ENCODE measurements around the gene ACOX3.
"Not testable (repeated sequence)": the region's sequence is repeated elsewhere in the genome, so short reads cannot be mapped to it uniquely, and the experiment has no call there.

ACOX3 gene

DNA sequence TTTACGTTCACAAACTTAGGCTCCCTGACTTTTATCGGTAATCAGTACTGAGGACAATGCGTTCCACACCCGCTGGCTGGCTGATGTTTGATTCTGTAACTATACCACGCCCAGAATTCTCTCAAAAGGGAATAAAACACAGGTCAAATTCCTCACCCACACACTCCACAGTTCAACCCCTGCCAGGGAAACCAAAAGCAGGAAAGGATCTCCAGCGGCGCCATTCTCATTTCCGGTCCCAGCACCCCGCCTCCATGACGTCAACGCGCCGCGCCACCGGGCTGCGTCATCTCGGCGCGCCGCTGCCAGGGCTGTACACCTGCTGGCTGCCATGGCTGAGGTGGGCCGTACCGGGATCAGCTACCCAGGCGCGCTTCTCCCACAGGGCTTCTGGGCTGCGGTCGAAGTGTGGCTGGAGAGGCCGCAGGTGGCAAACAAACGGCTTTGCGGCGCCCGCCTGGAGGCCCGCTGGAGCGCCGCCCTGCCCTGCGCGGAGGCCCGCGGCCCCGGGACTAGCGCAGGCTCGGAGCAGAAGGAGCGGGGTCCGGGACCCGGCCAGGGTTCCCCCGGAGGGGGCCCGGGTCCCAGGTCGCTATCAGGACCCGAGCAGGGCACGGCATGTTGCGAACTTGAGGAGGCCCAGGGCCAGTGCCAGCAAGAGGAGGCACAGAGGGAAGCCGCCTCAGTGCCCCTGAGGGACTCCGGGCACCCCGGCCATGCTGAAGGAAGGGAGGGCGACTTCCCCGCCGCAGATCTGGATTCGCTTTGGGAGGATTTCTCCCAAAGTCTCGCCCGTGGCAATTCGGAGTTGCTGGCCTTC lies at the start of gene ACOX3, which contains the start of gene TRMT44:
Gene ACOX3, minus strand, starts transcription at position 232 of the 820 bp plus-strand sequence. CDS start 24,202 bp downstream, outside the sequence.
Gene TRMT44, plus strand, starts transcription at position 286 of the 820 bp plus-strand sequence. Its CDS starts 46 bp downstream, at position 332.
- DNase-seq: peak; percentile 91

DNA sequence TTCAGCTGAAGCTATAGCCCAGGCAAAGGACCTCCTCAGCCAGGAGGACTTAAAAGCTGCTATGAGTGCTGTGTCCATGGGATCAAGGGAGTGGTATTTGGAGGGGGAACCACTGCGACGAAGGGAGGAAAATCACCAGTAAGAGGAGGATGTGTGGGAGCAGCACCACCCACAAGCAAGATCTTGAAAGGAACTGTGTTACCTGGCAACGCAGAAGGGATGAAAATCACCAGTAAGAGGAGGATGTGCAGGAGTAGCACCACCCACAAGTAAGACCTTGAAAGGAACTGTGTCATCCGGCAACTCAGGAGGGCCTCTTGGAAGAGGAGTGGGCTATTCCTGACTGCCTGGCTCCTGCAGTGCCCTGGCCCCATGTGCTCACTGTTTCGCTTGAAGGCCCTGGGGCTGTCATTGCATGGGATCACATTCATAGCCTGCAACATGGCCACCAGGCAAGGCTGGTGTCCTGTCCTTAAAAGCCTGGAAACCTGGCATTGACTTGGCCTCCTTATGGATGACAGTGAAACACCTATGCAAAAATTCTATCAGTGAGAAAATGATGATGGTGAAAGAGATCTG lies 48.4 kb upstream of the ACOX3 start:
- DNase-seq: no peak

DNA sequence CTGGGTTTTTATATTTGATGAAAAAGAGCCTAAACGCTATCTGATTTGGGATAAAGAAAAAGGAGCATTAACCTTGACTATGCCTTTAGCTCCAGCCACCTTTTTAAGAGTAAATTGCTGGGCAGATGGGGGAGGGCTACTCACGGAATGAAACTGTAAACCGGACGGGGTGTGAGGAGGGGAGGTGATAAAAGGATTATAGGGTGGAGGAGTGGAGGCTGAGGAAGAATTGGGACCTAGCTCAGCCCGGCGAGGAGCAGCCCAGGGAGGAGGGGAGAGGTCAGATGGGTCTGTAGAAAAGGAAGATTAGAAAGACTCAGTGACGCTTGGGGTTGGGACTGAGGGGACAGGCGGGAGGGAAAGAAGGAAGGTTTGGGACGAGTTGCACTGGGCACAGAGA lies 46.1 kb upstream of the ACOX3 start:
- DNase-seq: not testable (repeated sequence)

DNA sequence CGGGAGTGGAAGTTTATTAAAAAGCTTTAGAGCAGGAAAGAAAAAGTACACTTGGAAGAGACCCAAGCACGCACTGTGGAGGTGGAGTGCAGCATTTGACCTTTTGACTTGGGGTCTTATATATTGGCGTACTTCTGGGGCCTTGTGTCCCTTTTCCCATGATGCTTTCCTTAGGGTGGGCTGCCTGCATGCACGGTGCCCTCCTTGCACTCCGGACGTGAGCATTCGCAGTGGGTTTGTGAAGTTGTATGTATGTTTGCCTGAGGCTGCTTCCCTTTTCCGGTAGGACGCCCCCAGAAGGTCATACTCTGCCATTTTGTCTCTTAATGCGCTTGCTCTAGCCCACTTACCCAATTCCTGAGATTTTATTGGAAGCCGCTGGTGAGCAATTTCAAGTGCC lies 39.7 kb upstream of the ACOX3 start:
- no peak for DNase-seq

DNA sequence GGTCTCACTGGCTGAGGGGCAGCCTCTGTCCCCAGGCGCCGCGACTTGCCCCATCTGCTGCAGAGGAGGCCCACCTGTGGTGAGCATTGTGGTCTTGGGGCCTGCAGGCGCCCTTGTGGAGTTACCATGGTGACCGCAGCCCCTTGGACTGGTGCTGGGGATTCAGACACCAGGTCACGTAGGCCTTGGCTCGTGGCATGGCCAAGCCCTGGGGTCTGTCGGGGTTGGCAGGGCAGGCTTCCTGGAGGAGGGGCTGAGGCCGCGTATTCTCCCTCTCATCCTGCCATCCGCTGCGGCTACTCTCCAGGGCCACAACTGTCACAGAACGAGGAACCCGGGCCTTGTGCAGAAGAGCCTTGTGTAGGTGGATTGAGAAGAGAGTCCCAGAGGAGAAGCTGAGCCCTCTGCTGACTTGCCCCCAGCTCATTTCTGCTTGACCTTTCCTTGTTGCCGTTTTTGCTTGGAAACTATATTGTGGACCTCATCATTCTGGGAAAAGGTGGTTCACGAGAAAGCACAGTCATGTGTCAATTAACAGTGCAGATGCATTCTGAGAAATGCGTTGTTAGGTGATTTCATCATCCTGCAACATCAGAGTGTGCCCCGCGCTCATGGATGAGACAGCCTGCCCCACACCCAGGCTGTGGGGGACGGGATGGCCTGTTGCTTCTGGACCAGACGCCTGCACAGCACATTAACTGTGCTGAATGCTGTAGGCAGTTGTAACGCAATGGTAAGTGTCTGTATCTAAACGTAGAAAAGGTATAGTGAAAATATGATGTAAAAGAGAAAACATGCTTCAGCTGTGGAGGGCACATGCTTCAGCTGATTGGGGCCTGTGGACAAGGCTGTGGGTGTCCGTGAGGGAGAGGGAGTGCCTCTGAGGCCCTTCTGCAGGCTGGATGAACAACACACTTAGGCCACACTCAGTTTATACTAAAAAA lies 38.5 kb upstream of the ACOX3 start:
- no peak for DNase-seq

DNA sequence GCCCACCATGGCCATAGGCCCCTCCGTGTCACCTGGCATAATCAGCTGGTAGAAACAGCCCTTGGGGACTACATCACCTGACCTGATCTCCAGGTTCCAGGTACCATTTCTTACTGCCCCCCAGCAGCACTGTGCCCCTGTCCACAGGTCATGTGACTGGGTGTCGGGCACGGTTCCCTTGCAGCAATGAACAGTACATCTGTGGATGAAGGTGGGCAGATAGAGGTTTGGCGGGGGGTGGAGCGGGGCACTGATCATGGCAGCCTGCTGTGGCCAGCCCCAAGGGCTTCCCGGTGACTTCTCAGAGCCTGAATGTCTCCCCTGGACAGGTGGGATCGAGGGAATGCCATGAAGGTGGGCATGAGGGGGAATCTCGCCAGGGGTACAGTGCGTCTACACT lies 37.8 kb upstream of the ACOX3 start:
- DNase-seq: no peak

DNA sequence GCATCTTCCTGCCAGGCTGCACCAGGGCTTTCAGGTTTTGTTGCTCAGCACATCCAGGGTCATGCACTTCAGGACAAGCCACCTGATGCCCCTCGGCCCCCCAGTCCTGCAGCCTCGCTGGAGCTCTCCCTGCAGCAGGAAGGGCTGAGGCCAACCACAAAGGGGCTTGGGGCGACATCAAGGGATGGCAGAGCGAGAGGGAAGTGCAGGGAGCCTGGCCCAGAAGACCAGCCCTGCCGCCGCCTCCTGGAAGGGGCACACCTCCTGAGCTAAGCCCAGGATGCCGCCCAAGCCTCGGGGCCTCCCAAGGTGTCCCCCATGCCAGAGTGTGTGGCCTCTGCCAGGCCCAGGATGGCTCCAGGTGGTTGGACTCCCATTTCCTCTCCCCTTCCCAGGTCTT lies 37.2 kb upstream of the ACOX3 start:
- DNase-seq: no peak

DNA sequence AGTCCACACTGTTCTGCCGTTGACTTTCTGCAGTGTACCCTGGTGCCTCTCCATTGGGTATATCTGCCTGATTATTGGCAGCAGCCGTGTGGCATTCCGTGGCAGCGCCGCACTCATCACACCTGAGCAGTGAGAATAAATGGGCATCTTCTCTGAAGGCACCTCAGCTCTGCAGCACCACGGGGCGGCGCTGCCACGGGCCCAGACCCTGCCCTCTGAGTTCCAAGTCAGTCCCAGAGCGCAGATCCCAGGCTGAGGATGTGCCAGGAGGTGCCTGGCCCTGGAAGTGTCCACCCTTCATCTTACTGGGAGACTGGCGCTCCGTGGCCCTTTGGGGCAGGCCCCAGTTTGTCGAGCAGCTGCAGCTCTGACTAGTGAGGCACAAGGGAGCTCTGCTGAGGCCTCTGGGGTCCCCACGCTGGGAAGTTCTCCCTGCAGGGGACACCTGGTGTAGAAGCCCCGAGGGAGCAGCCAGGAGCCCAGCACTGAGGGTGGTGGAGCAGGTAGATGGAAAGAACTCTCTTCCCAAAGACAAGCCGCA lies 36.6 kb upstream of the ACOX3 start:
- no peak for DNase-seq

DNA sequence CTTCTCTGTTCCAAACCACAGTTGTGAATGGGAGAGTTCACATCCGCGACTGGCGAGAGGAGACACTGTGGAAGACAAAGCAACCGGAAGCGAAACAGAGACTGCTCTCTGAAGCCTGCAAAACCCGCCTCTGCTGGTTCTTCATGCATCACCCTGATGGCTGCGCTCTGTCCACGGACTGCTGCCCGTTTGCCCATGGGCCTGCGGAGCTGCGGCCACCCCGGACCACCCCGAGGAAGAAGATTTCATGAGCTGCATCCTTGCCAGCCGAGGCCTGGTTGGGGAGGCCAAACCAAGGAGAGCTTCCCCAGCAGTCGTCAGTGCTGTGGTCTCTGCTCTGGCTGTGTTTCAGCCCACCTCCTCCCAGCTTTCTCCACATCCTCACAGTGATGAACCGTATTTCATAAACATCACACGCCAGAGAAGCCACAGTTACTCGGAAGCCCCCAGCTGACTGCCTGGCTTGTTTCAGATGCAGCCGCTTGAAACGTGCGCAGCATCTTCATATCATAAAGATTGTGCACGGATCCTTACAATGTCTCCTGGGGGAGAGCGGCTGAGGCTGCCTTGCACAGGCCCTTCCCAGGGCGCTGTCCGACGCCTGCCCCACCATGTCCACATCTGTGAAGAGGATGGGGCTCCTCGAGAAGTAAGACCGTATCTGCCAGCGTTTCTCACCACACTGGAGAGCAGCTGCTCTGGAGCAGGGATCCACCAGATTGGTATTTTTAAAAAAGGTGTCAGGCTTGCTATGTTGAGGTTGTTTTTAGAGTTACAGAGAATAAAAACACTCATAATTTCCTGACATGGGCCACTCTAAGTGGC lies 35.4 kb upstream of the ACOX3 start:
- no peak for DNase-seq

DNA sequence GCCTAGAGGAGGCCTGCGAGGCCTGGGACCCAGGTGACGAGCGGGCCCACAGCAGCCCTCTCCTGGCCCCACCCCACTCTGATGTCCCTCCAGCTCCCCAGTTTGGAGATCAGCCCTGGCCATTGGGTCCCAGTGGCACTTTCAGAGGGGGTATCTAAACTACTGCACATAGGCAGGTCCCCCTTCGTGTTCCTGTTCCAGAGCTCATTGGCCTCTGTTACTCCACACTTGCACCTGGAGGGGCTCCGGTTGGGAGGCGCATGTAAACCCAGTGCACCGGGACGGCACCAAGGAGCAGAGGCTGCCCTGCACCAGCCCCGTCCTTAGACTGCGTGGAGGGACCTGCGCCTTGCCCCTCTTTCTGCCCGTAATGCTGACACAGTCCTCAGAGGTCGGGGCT lies 34.3 kb upstream of the ACOX3 start:
- DNase-seq: no peak

DNA sequence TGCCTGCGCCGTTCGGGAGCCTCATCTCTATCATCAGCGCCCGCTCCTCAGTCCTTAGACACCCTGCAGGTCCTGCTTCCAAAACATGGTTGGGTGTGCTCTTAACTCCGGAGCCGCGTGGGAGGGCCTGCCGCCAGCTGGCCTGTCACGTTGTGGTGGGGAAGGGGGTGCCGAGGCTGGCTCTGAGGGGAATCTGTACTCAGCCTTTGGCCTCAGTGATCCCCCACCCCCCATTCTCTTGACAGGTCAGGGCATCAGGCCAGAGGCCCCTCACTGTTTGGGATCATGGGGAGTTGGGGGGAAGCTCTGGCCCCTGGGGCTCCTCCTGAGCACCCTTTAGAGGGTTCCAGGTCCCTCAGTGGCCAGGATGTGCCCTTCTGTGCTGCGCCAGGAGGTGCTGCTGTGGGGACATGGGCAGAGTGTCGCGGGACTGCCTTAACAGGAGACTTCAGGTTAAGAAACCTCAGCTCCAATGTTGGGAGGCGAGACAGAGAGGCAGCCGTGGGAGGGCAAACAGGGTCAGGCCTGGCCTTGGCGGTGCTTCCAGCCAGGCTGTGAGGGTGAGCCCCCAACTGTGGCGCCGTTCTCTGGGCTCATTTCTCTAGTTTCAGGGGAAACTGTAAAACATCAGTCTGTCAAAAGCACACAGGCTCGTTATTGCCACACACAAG lies 33.5 kb upstream of the ACOX3 start:
- DNase-seq: no peak

DNA sequence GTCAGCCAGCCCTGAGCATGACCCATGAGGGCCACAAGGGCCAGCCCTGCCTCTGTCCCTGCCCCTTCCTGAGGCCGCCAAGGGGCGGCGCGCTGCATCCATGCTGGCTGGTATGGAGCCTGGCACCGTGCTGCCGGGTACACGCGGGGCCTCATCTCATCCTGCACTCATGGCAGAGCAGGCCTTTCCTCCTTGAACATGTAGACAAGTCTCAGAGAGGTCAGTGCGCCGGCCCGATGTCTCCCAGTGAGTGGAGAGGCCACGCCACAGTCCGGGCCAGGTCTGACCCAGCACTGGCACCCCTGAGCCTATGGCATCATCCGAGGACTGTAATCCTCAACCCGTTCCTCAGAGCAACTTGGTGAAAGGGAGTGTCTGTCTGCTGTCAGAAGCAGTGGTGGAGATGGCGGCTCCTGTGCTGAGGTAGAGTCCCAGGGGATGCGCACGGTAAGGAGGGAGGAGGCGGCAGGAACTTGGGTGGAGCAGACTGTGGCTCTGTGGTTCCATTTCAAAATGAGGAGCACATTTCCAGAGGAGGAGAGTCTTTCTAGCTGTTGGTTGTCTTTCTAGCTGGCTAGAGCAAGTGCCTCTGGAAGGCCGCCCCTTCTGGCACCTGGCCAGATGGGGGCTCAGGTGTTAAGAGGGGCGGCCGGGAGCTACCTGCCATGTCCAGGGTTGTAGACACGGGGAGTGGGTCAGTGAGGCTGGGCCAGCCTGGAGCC lies 32.8 kb upstream of the ACOX3 start:
- no peak for DNase-seq

DNA sequence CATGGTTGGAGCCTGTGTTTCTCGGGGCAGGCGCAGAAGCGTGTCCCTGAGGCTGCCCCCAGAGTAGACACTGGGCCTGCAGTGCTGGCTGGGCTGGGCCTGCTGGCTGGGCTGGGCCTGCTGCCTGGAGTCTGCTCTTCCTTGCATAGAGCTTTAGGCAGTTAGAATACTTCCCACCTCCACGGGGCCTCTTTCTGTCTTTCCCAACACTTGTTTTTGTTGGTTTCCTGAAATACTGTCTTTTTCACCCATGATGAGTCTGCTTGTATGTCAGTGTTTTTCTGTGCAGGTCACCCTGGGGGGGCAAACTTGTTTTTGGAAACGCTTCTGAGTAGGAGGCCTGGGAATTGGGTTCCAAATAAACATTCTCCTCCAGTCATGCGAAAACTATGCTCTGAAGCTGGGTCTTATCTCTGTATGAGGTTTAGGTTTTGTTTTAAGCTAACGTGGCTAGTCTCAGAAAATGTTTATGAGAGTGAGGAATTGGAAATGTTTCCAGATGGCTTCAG lies 32.2 kb upstream of the ACOX3 start:
- no peak for DNase-seq

DNA sequence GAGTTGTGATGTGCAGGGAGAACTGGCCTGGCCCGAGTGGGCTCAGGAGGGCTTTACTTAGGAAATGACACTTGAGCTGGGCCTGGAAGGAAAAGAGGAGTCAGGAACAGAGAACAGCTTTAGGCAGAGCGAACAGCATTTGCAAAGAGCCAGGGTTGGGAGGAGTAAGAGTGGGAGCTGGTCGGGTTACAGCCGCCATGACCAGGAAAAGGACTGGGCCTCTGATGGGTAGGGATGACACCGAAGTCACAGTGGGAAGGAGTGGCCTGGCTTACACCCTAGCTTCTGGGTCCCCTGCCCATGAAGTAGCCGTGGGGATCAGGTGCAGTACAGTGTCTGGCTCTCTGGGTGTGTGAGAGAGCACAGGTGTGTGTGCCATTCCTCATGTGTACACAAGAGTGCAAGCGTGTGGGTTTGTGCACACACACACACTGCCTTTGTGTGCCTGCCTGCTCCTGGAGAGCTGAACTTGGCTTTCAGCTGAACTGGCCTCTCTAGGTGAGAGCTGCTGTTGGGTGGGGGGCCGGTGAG lies 31.7 kb upstream of the ACOX3 start:
- DNase-seq: no peak

DNA sequence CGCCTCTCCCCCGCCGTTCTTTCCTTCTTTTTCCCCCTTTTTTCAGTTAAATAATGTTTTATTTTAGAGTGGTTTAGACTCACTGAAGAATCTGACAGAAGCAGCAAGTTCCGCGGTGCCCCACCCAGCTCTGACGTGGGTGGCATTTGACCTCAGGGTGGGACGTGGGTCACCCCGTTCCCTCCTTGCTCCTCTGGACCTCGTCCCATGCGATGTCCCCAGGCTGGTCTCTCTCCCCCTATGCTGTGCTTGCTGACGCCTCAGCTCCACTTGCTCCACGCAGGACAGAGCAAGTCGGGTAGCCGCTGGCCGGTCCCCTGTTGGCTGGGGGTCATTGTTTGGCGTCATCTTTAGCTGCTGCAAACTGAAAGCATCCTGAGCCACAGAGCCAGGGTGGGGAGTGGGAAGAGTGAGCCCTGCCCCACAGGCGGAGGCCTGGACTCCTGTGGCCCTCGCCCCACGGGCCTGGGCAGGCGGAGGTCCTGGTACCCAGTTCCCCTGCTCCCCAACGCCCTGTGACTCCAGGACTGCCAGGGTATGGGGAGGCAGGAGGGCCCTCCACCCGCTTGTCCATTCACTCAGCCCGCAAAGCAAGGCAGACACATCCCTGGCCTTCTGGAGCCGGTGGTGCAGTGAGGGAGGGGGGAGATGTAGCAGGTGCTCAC lies 30.8 kb upstream of the ACOX3 start:
- DNase-seq: no peak

DNA sequence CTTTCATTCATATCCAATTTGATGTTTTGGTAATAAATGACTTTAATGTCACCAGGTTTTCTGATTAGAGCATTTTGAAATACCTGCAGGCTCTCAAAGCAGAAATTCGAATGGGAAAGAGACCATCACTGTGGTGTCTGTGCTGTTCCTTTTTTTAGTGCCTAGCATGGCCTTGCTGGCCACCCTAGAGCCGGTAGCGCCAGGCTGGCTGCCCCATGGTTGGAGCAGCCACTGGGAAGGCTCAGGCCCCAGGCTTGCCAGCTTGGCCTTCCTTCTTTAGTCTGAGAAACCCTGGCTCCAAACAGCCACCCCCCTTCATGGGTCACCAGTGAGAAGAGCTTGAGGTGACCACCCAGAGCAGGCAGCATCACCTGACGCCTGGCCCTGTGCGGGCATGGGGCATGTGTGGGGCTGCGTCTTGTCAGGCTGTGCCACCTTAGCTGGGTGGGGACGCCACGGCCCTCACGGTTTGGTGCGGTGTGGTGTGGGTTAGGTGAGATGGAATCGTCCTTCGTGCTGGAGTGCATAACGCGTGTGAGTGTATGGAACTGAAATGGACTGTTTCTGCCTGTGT lies 30.0 kb upstream of the ACOX3 start:
- no peak for DNase-seq

DNA sequence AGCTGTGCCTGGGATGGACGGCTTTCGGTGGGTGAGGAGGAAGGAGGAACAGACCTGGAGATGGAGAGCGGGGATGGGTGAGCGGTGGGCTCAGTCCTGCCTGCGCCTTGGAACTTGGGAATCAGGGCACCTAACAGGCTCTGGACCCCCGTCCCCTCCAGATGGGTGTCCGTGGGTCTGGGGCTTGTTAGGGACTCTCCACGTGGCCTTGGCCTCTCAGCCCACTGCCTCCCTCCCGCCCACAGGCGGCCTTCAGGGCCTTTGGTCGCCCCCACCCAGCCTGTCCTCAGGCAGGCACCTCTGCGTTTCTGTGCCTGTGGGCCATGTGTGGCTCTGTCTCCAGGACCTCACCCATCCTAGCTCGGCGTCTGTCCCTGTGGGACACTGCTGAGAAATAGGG lies 29.0 kb upstream of the ACOX3 start:
- no peak for DNase-seq

DNA sequence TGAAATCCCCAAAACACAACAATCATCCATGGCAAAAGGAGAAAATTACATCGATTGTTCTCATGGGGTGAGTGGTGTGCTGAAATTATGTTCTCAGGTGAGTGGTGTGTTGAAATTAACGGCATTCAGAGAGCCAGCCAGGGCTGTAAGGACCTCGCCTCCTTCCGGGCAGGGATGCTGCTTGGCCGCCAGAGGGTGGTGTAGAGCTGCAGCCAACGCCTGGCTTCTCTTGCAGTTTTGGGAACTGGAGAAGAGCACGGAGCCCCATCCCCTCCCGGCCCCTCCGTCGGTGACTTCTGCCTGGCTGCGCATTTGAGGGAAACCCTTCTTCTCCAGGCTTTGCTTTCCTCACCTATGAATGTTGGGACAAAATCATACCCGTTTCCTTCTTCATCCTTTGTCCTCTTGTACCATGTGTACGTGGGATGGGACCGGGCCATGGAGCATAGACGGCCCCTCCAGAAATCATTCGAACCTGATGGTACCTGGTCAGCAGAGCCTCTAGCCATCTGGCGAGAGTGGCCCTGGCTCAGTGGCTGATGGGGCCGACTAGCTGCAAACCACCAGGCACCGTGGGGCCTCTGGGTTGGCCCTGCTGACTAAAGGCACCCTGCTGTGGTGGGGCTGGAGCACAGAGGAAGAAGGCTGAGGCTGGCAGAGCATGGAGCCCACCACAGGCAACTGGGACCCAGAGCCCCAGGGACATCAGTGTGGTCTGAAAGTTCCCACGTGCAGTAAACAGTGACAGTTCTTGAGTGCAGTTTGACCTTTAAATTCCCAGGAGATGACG lies 28.4 kb upstream of the ACOX3 start:
- peak; percentile 15 for DNase-seq

DNA sequence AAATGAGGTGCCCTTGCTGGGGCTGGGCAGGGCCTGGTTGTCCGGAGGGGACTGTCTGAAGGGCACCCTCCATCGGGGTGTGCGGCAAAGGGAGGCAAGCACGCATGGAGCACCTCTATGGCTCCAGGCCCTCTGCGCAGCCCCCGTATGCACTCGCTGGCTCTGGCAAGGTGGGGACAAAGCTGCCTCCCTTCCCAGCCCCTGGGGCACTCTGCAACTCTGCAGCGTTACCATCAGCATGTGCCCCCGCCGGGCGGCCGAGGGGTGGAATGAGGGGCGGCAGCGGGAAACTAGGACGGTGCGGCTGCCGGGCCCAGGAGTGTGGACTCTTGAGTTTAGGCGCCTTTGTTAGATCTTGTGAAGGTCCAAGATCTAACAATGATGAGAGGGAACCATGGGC lies 26.5 kb upstream of the ACOX3 start:
- DNase-seq: no peak

Data from CD4-positive, alpha-beta T cell treated with Interferon gamma for 1 hour (primary cell).